SK-N-MC (cell line): Measurements from ENCODE around the gene INHBE.

Experiments
- DNase-seq: peaks from one replicate; pipeline ENCODE4 v3.0.0-alpha.2; 2011; ENCODE audit warnings: low read depth, low spot score
- H3K27ac ChIP-seq: fragments of 200-600 bp; sonication (generic); 2 replicates; pipeline ENCODE4 v1.5.1; 2016; ENCODE audit warnings: mixed run types
- H3K36me3 ChIP-seq: fragments of 200-600 bp; sonication (generic); 2 replicates; pipeline ENCODE4 v1.6.1; 2017; ENCODE audit warnings: antibody characterized with exemption, low read length, mixed read lengths; ENCODE audit not compliant: insufficient read depth
- H3K4me3 ChIP-seq: fragments of 200-600 bp; sonication (generic); 2 replicates; pipeline ENCODE4 v1.5.1; 2016
- H3K9ac ChIP-seq: fragments of 200-600 bp; sonication (generic); 2 replicates; pipeline ENCODE4 v1.8.0; 2017; ENCODE audit warnings: mixed run types, mixed read lengths; ENCODE audit not compliant: insufficient read length
- H3K9me3 ChIP-seq: fragments of 200-600 bp; sonication (generic); 2 replicates; pipeline ENCODE4 v1.6.1; 2017; ENCODE audit warnings: low read depth, mild to moderate bottlenecking, antibody characterized with exemption, low read length, moderate library complexity, mixed read lengths
- EZH2 ChIP-seq: fragments of 200-600 bp; sonication (generic); IDR thresholded peaks from one replicate; pipeline ENCODE4 v1.6.1; 2017; ENCODE audit warnings: antibody characterized with exemption
- FOXP2 ChIP-seq: optimal IDR thresholded peaks from 2 replicates; pipeline ENCODE3; 2011; ENCODE audit warnings: mild to moderate bottlenecking, moderate library complexity; ENCODE audit not compliant: insufficient read depth; ENCODE audit errors: extremely low read length, control extremely low read depth
- POLR2AphosphoS5 ChIP-seq: IDR thresholded peaks from 2 replicates; pipeline ENCODE4 v1.6.1; 2012; ENCODE audit warnings: mild to moderate bottlenecking, low read depth, low read length, borderline replicate concordance

Gene INHBE

DNA sequence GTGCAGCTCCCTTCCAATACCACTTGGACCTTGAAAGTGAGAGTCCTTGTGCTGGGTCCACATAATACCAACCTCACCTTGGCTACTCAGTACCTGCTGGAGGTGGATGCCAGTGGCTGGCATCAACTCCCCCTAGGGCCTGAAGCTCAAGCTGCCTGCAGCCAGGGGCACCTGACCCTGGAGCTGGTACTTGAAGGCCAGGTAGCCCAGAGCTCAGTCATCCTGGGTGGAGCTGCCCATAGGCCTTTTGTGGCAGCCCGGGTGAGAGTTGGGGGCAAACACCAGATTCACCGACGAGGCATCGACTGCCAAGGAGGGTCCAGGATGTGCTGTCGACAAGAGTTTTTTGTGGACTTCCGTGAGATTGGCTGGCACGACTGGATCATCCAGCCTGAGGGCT is 5.7 kb upstream of the INHBE start:
- no peak for TF ChIP-seq FOXP2
- no peak for TF ChIP-seq POLR2AphosphoS5
- TF ChIP-seq EZH2 = no peak
- H3K36me3 ChIP-seq = no peaks in the 10 kb centered on the region
- H3K9ac ChIP-seq = no peak overlapping the region
- no peaks in the 10 kb centered on the region for H3K9me3 ChIP-seq
- H3K4me3 ChIP-seq = no peak overlapping the region
- H3K27ac ChIP-seq = no peak overlapping the region
- no peak for DNase-seq

GRCh38 chr12:57450057-57450456 is 5.0 kb upstream of the INHBE start:
- DNase-seq = no peak
- H3K27ac ChIP-seq = no peak overlapping the region
- H3K9me3 ChIP-seq = no peaks in the 10 kb centered on the region
- no peak overlapping the region for H3K9ac ChIP-seq
- no peak for TF ChIP-seq FOXP2
- H3K36me3 ChIP-seq = no peaks in the 10 kb centered on the region
- no peak overlapping the region for H3K4me3 ChIP-seq

DNA sequence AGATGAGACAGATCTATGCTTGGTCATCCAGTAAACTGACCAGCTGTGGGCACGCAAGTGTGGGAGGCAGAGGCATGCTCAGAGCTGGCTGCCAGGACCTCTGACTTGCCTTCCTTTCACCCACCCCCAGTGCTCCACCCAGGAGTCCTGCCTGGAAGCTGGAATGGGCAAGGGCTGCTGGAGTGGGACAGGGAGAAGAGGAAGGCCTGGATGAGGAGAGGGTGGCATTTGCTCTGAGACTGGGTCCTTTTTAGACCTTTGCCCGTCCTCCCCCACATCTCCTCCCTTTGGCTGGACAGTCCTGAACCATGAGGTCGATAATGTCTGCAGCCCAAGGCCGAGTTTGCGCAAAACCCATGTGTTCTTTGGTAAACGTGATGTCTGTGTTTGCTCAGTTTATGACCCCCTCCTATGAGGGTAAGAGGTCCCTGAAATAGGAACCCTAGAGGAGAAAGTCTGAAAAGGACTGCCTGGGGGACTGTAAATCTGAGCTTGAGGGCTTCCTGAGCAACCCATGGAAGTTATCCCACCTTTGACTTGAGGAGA is 3.8 kb upstream of the INHBE start:
- Histone ChIP-seq H3K9me3 (no peaks in the 10 kb centered on the region), H3K36me3 (no peaks in the 10 kb centered on the region), H3K27ac (no peak overlapping the region), H3K4me3 (no peak overlapping the region), H3K9ac (no peak overlapping the region)
- no peak for DNase-seq
- no peak for TF ChIP-seq POLR2AphosphoS5
- TF ChIP-seq EZH2 = no peak
- no peak for TF ChIP-seq FOXP2

DNA sequence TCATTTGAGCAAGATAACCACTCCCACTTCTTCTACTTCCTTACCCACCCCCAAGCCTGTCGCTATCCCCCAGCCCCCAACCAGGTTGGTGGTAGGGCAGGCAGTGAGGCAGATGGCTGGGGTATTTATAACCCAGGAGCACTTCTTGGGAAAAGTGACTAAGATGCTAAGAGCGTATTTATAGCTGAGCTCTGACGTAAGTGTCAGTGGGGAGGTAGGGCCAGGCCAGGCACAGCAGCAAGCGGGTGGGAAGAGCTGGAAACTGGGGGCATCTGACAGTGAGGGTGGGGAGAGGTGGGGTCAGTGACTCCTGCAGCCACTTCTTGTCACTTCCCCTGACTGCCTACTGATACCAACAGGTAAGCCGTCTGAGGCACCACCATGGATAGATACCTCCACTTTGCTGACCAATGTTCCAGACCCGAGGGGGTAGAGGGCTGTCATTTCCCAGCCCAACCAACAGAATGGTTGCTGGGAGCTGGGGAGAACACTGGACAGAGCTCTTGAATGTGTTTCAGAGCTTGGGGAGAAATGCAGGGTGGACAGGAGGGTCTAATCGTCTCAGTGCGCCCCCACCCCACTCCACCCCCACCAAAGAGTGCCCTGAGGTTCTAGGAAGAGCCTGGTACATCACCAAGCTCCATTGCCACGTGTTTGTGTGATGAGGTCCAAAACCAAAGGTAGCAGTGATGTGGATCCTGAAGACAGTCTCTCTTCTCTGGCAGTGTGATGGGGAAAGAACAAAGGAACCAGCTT is 2.7 kb upstream of the INHBE start:
- H3K27ac ChIP-seq = no peak overlapping the region
- no peaks in the 10 kb centered on the region for H3K36me3 ChIP-seq
- TF ChIP-seq FOXP2 (no peak), POLR2AphosphoS5 (no peak), EZH2 (no peak)
- H3K9me3 ChIP-seq = no peaks in the 10 kb centered on the region
- H3K9ac ChIP-seq = no peak overlapping the region
- DNase-seq = no peak
- no peak overlapping the region for H3K4me3 ChIP-seq

DNA sequence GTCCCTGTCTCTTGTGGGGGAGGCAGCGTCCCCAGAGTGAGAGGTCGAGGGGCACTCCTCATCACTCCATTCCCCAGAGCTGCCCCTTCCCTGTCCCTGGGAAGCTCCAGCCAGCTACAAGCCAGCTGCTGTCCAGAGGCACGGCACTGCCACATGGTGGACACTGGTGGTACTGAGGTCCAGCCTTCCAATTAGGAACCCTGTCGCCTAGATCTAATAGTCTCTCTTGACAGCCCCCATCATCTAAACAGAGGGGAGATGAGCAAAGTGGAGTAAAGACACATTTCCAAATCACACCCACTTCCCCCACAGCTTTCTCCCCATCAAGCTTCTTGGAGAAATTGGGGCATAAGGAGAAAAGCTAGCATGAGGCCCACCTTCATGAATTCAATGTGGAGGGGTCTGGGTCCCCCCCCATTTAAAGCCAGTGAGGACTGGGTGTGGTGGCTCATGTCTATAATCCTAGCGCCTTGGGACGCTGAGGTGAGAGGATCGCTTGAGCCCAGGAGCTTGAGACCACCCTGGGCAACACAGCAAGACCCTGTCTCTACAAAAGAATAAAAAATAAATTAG is 2.1 kb upstream of the INHBE start:
- no peak for DNase-seq
- no peak overlapping the region for H3K9ac ChIP-seq
- H3K27ac ChIP-seq = no peak overlapping the region
- H3K36me3 ChIP-seq = no peaks in the 10 kb centered on the region
- H3K4me3 ChIP-seq = no peak overlapping the region
- TF ChIP-seq EZH2 (no peak), POLR2AphosphoS5 (no peak), FOXP2 (no peak)
- H3K9me3 ChIP-seq = no peaks in the 10 kb centered on the region

- H3K9me3 ChIP-seq = no peaks in the 10 kb centered on the region
- H3K4me3 ChIP-seq = no peak overlapping the region
- no peaks in the 10 kb centered on the region for H3K36me3 ChIP-seq
- H3K9ac ChIP-seq = peak overlapping the region; percentile 51
- peak overlapping the region; percentile 26; the same call in 1 of the 2 replicates for H3K27ac ChIP-seq
- no peak for DNase-seq
- TF ChIP-seq FOXP2 = no peak
- TF ChIP-seq EZH2 = no peak
- TF ChIP-seq POLR2AphosphoS5 = no peak
These were observed 918 bp upstream of the INHBE start for GRCh38 chr12:57454213-57454565.

DNA sequence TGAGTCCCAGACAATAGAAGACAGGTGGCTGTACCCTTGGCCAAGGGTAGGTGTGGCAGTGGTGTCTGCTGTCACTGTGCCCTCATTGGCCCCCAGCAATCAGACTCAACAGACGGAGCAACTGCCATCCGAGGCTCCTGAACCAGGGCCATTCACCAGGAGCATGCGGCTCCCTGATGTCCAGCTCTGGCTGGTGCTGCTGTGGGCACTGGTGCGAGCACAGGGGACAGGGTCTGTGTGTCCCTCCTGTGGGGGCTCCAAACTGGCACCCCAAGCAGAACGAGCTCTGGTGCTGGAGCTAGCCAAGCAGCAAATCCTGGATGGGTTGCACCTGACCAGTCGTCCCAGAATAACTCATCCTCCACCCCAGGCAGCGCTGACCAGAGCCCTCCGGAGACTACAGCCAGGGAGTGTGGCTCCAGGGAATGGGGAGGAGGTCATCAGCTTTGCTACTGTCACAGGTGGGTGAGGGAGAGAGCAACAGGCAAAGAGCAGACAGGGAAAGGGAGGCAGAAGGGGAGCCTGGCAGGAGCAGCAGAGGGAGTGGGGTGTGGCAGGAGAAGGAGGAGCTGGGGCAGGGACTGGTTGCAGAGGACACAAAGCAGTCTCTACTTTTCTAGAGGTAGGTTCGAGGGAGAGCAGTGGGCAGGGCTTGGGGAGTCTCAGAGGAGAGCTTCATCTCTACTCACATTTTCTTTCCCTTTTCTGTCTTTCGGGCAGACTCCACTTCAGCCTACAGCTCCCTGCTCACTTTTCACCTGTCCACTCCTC is 452 bp downstream of the INHBE start:
- Histone ChIP-seq H3K4me3 (no peak overlapping the region), H3K27ac (no peak overlapping the region), H3K9me3 (no peaks in the 10 kb centered on the region), H3K36me3 (no peaks in the 10 kb centered on the region), H3K9ac (peak overlapping the region; percentile 51)
- no peak for TF ChIP-seq EZH2
- TF ChIP-seq FOXP2 = no peak
- no peak for TF ChIP-seq POLR2AphosphoS5
- DNase-seq = no peak

DNA sequence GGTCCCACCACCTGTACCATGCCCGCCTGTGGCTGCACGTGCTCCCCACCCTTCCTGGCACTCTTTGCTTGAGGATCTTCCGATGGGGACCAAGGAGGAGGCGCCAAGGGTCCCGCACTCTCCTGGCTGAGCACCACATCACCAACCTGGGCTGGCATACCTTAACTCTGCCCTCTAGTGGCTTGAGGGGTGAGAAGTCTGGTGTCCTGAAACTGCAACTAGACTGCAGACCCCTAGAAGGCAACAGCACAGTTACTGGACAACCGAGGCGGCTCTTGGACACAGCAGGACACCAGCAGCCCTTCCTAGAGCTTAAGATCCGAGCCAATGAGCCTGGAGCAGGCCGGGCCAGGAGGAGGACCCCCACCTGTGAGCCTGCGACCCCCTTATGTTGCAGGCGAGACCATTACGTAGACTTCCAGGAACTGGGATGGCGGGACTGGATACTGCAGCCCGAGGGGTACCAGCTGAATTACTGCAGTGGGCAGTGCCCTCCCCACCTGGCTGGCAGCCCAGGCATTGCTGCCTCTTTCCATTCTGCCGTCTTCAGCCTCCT is 1.1 kb downstream of the INHBE start:
- H3K4me3 ChIP-seq = no peak overlapping the region
- H3K9ac ChIP-seq = no peak overlapping the region
- H3K27ac ChIP-seq = no peak overlapping the region
- no peaks in the 10 kb centered on the region for H3K36me3 ChIP-seq
- DNase-seq = no peak
- H3K9me3 ChIP-seq = no peaks in the 10 kb centered on the region
- no peak for TF ChIP-seq POLR2AphosphoS5
- no peak for TF ChIP-seq FOXP2
- TF ChIP-seq EZH2 = no peak
